Measurements from ENCODE around the gene FAM171A2. TPM values are rescaled to one million over a fixed set of nuclear protein-coding genes. Genes with fewer than 3 reads are reported as not detected.

Gene FAM171A2
- total RNA-seq, 2 donors from 2014 or later, result 45.7 to 51.9 TPM

GRCh38 chr17:44326861-44327444 lies 36.7 kb downstream of the FAM171A2 start:
- Mint-ChIP-seq H3K27ac (no peak overlapping the region), H3K4me1 (no peaks in the 10 kb centered on the region), H3K27me3 (ENCODE audit: insufficient read depth) (no peaks in the 10 kb centered on the region), H3K36me3 (ENCODE audit: low read depth) (peaks cover 9% of the 10 kb centered on the region), H3K4me3 (no peak overlapping the region), H3K9me3 (no peaks in the 10 kb centered on the region)
- Histone ChIP-seq H3K4me1 (ENCODE audit: control insufficient read depth, insufficient read depth, low read length) (no peaks in the 10 kb centered on the region), H3K9ac (ENCODE audit: extremely low read depth, low read length, poor library complexity, severe bottlenecking) (no peak overlapping the region), H3K27me3 (ENCODE audit: control insufficient read depth, insufficient read depth, low read length, poor library complexity, severe bottlenecking) (no peaks in the 10 kb centered on the region), H3K9me3 (ENCODE audit: control insufficient read depth, low read length) (no peaks in the 10 kb centered on the region), H3K27ac (ENCODE audit: low read depth, low read length) (no peak overlapping the region), H3K4me3 (ENCODE audit: low read length) (no peak overlapping the region), H3K36me3 (ENCODE audit: control insufficient read depth, insufficient read depth, low read length) (peaks cover 5% of the 10 kb centered on the region)
- WGBS, 2 experiments (ENCODE audit: insufficient coverage in 1 of 2, insufficient read length in 1 of 2), result 41 to 45% methylated on average over 21 to 31 of the region's 31 CpGs
- DNase-seq, result peak; percentile 100
- TF ChIP-seq CTCF (conservative IDR thresholded peaks at IDR 0.05), result no peak

- WGBS, 2 experiments (ENCODE audit: insufficient coverage in 1 of 2, insufficient read length in 1 of 2), result 0 to 1% methylated on average over 38 to 85 of the region's 85 CpGs
- H3K27ac Mint-ChIP-seq, result peak within 1 kb of the TSS; percentile 77
- no peak for TF ChIP-seq CTCF (conservative IDR thresholded peaks at IDR 0.05)
Measured at GRCh38 chr17:44324571-44325275, 38.9 kb downstream of the FAM171A2 start, which contains the start of gene SLC25A39. Gene SLC25A39 (minus strand): TSS chr17:44324823. CDS start chr17:44323562, 1,261 bp downstream.

GRCh38 chr17:44324092-44324570 lies 39.5 kb downstream of the FAM171A2 start:
- no peaks in the 10 kb centered on the region for H3K9me3 Mint-ChIP-seq
- DNase-seq, result no peak
- H3K27me3 Mint-ChIP-seq (ENCODE audit: insufficient read depth), result no peaks in the 10 kb centered on the region
- H3K27ac ChIP-seq (ENCODE audit: low read depth, low read length), result no peak overlapping the region
- peak overlapping the region; percentile 55 for H3K27ac Mint-ChIP-seq
- no peaks in the 10 kb centered on the region for H3K9me3 ChIP-seq (ENCODE audit: control insufficient read depth, low read length)
- peak overlapping the region; percentile 78 for H3K4me3 Mint-ChIP-seq
- no peaks in the 10 kb centered on the region for H3K4me1 ChIP-seq (ENCODE audit: control insufficient read depth, insufficient read depth, low read length)
- no peaks in the 10 kb centered on the region for H3K4me1 Mint-ChIP-seq
- H3K4me3 ChIP-seq (ENCODE audit: low read length), result peak overlapping the region; percentile 91
- peak overlapping the region; percentile 63 for H3K9ac ChIP-seq (ENCODE audit: extremely low read depth, low read length, poor library complexity, severe bottlenecking)
- H3K27me3 ChIP-seq (ENCODE audit: control insufficient read depth, insufficient read depth, low read length, poor library complexity, severe bottlenecking), result no peaks in the 10 kb centered on the region
- peaks cover 29% of the 10 kb centered on the region for H3K36me3 ChIP-seq (ENCODE audit: control insufficient read depth, insufficient read depth, low read length)
- 2 to 3% methylated on average over 28 to 38 of the region's 38 CpGs for WGBS, 2 experiments (ENCODE audit: insufficient coverage in 1 of 2, insufficient read length in 1 of 2)
- peaks cover 24% of the 10 kb centered on the region for H3K36me3 Mint-ChIP-seq (ENCODE audit: low read depth)
- no peak for TF ChIP-seq CTCF (conservative IDR thresholded peaks at IDR 0.05)

More at GRCh38 chr17:44324571-44325275, 38.9 kb downstream of the FAM171A2 start, which contains the start of gene SLC25A39:
- H3K27me3 Mint-ChIP-seq (ENCODE audit: insufficient read depth), result no peaks in the 10 kb centered on the region
- Histone ChIP-seq H3K9ac (ENCODE audit: extremely low read depth, low read length, poor library complexity, severe bottlenecking) (peak within 1 kb of the TSS; percentile 63), H3K4me1 (ENCODE audit: control insufficient read depth, insufficient read depth, low read length) (no peaks in the 10 kb centered on the region), H3K36me3 (ENCODE audit: control insufficient read depth, insufficient read depth, low read length) (peaks cover 25% of the 10 kb centered on the region), H3K27me3 (ENCODE audit: control insufficient read depth, insufficient read depth, low read length, poor library complexity, severe bottlenecking) (no peaks in the 10 kb centered on the region), H3K27ac (ENCODE audit: low read depth, low read length) (no peak within 1 kb of the TSS), H3K4me3 (ENCODE audit: low read length) (peak within 1 kb of the TSS; percentile 91), H3K9me3 (ENCODE audit: control insufficient read depth, low read length) (no peaks in the 10 kb centered on the region)
- DNase-seq, result peak; percentile 99
- H3K4me1 Mint-ChIP-seq, result no peaks in the 10 kb centered on the region
- H3K4me3 Mint-ChIP-seq, result peak within 1 kb of the TSS; percentile 78
- H3K9me3 Mint-ChIP-seq, result no peaks in the 10 kb centered on the region
- H3K36me3 Mint-ChIP-seq (ENCODE audit: low read depth), result peaks cover 19% of the 10 kb centered on the region

Data from endodermal cell (in vitro differentiated cells).